DMS 273 (cell line): Measurements from ENCODE around the gene FNDC11.
A peak's percentile ranks its signal among the peaks of the same experiment; 100 is the strongest.

Experiments used
- DNase-seq: peaks from one replicate; lab custom pipeline; 2025; ENCODE audit not compliant: unreplicated experiment; lab: John Stamatoyannopoulos, UW

The FNDC11 gene

DNA sequence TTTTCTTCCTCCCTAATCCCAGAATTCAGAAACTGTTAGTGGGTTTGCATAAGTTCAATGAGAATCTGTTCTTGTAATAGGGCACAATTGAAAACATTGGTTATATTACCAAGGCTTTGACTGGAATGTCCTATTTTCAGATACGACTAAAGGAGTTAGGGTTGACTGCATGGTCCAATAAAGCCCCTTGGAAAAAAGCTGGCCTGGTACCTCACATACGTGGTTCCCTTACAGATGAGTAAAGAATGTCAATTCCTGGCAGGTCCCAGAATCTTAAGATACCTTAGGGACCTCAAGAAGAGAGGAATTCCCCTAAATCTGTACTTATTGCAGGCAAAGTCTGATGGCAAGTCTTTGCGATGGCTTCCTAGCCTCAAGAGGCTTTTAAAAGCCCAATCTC is 28.8 kb upstream of the FNDC11 start:
- no peak for DNase-seq

DNA sequence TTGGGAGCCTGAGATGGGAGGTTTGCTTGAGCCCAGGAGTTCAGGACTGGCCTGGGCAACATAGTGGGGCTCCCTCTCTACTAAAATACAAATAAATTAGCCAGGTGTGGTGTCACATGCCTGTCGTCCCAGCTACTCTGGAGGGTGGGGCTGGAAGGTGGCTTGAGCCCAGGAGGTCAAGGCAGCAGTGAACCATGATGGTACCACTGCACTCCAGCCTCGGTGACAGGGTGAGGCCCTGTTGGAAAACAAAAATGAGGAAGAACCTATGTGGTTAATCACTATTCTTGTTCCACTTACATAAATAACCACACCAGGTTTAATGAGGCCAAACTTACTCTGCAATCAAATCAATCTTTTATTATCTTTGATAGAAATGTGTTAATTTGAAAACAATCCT is 28.0 kb upstream of the FNDC11 start:
- no peak for DNase-seq

GRCh38 chr20:63527184-63527583 is 26.8 kb upstream of the FNDC11 start:
- no peak for DNase-seq

GRCh38 chr20:63529180-63529860 is 24.6 kb upstream of the FNDC11 start:
- no peak for DNase-seq

- DNase-seq = no peak
These were observed 23.8 kb upstream of the FNDC11 start for GRCh38 chr20:63529861-63530787.

- DNase-seq = no peak
These were observed 23.2 kb upstream of the FNDC11 start for GRCh38 chr20:63530788-63531160.

GRCh38 chr20:63531686-63532448 is 22.1 kb upstream of the FNDC11 start:
- no peak for DNase-seq

- DNase-seq = no peak
These were observed 21.4 kb upstream of the FNDC11 start for GRCh38 chr20:63532449-63532971.

DNA sequence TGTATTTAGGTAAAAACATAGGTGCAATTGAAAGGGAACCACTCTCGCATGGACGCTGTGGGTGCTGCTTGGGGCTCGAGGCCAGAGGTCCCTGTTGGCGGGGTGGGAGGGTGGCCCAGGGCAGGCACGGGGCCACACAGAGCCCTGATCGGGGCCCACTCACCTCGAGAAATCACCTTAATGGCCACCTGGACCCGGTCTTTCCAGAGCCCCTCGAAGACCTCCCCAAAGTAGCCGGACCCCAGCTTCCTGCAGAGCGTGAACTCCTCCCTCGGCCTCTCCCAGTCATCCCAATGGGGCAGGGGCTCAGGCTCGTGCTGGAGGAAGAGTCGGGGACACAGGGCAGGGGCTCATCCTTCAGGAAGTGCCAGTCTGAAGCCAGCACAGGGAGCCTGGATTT is 20.6 kb upstream of the FNDC11 start:
- no peak for DNase-seq

DNA sequence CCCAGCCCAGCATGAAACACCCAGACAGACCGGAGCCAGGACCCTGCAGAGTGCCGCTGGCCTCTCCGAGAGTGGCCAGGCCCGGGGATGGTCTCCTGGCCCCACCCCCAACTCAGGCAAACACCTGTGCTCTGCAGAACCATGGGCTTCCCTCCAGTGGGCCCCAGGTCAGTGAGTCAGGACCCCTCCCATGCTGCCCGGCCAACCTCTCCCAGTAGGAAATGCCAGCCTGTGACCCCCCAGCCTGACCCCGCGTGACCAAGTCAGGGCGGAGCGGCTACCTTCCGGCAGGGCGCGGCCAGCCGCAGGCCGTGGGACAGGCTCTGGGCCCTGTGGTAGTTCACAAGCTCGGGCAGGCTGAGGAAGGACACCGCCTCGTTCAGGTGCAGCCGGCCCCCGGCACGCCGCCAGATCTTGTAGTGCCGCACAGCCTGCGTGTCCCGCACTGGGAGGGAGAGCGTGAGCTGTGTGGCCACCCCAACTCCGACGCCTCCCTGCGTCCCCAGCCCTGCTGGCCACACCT is 20.0 kb upstream of the FNDC11 start:
- no peak for DNase-seq

DNA sequence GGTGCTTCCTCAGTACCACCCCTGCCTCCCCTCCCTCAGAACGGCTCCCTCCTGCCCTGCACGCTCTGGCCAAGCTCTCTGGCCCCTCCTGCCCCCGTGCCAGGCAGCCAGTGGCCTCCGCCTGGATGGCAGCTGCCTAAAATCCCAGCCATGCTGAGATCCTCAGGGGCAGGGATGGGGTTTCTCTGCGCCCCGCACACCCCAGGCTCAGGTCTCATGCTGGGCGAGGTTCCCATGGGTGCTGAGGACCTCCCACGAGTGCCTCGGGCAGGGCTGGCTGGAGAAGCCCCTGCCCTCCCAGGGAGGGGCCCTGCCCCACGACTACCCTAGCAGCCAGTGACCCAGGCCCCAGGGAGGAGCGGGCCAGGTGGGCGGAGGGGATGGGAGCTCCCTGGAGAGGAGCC is 19.5 kb upstream of the FNDC11 start:
- DNase-seq = no peak

DNA sequence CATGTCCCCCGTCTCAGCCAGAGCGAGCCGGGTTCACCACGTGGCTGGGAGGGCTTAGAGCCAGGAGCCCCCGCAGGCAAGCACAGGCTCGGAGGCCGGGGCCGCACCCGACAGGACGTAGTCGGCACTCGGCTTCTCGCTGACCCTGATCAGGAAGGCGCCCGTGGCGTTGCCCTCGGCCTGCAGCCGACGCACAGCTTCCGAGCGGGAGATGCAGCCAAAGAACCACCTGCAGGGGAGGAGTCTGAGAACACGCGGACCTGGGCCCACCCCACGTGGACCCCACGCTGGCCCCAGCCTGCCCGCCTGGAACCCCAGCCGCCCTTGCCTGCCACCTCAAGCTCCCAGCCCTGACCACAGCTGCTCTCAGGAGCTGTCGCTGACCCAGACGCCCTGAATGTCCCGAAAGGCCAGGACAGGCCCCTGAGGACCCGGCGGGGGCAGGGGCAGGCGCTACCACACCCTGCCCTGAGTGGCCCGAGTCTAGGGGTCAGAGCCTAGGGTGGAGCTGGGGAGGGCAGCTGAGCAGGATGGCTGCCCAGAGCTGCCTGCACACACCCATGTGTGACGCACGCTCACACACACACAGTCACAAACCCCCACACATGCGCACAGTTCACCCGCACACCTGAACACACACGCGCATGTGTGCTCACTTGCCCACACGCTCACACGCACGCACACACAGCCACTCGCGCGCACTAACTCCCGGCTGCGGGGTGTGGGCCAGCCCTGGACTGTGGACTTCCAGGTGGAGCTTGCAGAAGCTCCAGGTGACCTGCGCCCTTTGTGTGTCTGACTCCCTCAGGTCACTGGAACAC is 18.9 kb upstream of the FNDC11 start:
- DNase-seq = no peak

DNA sequence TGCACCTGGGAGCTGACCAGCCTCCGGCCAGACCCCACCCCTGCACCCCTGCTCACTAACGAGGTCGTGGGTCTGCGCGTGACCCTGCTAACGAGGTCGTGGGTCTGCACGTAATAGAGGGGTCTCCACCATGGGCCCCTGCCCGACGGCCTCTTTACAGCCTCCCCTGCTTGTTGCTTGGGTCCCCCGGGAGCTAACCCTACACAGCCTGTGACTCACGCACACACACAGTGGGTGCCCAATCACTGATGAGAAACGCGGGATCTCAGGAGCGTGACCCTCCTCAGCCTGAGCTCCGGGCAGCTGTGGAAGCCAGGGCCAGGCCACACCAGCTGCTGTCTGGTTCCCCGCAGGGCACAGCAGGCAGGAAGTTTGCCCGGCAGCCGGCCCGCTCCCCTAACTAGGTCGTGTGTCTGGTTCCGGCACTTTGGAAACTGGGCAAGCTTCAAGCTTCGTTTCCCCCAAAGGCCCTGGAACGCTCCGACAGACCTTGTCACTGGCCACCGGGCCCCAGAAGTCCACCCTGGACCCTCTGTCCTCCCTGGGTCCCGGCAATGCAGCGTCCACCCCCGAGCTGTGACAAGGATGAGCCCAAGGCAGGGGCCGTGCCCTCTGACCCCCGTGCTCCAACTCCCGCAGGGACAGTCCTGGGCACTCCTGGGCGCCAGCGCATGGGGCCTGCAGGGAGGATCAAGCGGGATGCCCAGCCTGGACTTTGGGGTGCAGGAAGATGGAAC is 17.6 kb upstream of the FNDC11 start:
- peak; percentile 86 for DNase-seq

DNA sequence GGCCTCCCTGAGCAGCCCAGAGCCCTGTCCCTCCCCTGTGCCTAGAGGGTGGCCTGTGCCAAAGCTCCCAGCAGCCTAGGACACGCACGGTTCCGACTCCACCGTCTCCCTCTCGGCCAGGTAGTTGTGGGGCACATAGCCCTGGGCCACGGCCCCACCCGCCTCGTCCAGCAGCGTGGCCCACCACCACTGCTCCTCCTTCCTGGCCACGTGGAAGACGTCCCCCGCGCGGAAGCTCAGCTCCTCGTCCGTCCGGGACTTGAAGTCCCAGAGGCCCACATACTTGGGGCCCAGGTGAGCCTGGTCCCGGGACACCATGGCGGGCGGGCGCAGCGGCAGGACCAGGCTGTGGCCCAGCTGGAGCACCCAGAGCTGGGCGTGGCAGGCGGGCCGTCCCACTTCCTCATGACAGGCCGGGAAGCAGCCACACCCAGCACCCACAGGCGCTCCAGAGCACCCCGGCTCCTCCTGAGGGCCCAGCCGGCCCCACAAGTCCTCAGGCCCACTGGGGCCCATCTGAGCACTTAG is 16.9 kb upstream of the FNDC11 start, which contains the start of gene PTK6:
PTK6 (minus strand) TSS at position 380 of the 528 bp plus-strand sequence; CDS start at position 318, 62 bp downstream.
- no peak for DNase-seq

GRCh38 chr20:63537525-63538203 is 16.3 kb upstream of the FNDC11 start:
- DNase-seq = peak; percentile 94

DNA sequence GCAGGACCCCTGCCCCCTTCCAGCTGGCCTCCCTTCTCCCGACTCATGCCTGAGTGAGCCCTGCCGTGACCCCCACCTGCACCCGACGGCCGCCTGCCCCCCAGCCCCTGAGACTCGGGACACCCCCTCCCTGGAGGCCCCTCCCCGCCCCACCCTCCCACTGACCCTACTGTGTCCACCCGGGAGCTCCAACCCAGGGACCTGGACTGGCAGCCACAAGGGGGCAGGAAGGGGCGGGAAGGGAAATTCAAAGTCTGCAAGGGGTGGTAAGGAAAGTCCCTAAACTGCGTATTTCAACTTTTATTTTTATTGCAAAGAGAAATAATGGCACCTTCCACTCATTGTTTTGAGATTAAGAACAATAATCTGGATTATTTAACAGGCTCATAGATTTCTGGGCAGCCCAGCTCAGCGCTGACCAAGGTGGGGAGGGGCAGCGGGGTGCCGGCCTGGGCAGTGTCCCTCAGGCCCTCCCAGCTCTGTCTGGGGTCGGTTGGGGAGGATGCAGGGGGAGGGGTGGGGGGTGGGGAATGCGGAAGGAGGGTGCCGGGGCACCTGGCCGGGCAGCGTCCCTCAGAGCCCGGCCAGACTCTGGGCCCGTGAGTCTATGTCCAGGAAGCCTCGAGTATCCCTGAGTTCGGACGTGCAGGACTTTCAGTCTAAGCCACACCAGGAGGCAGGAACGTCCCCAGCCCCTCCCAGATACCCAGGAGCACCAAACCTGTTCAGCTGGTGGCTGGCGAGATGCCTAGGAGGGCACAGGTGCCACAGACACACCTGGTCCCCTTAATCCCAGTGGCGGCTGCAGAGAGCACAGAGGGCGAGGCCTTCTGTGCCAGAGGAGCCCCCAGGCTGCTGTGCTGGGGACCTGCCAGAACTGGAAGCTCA is 15.5 kb upstream of the FNDC11 start:
- DNase-seq = no peak

GRCh38 chr20:63539092-63539430 is 14.9 kb upstream of the FNDC11 start:
- no peak for DNase-seq
